MM.1S (cell line): ENCODE results near the gene PRKCH.

ENCODE experiments used
- DNase-seq: peaks from one replicate; pipeline ENCODE4 v3.0.0-alpha.2; 2015
- H2AFZ ChIP-seq: fragments of 300-600 bp; sonication (generic); 2 replicates; pipeline ENCODE4 v1.6.0; 2016; ENCODE audit warnings: antibody characterized with exemption, low read length
- H3F3A ChIP-seq: fragments of 300-600 bp; sonication (generic); 2 replicates; pipeline ENCODE4 v1.6.1; 2016; ENCODE audit warnings: mild to moderate bottlenecking, antibody characterized with exemption, low read length, moderate library complexity, mixed read lengths; ENCODE audit not compliant: insufficient read depth
- H3K27ac ChIP-seq: fragments of 300-600 bp; sonication (generic); 2 replicates; pipeline ENCODE4 v1.5.1; 2016; ENCODE audit warnings: mild to moderate bottlenecking, low read length
- H3K27me3 ChIP-seq: fragments of 300-600 bp; sonication (generic); replicated peaks from 2 replicates; pipeline ENCODE4 v1.6.0; 2016; ENCODE audit warnings: low read length; ENCODE audit not compliant: insufficient read depth
- H3K36me3 ChIP-seq: fragments of 300-600 bp; sonication (generic); replicated peaks from 2 replicates; pipeline ENCODE4 v1.6.1; 2016; ENCODE audit warnings: mild to moderate bottlenecking, low read length, mixed read lengths; ENCODE audit not compliant: insufficient read depth
- H3K4me1 ChIP-seq: fragments of 300-600 bp; sonication (generic); 2 replicates; pipeline ENCODE4 v1.6.1; 2016; ENCODE audit warnings: low read length, mixed read lengths
- H3K4me2 ChIP-seq: fragments of 300-600 bp; sonication (generic); 2 replicates; pipeline ENCODE4 v1.6.0; 2016; ENCODE audit warnings: low read depth, low read length
- H3K4me3 ChIP-seq: fragments of 300-600 bp; sonication (generic); 2 replicates; pipeline ENCODE4 v1.5.1; 2016; ENCODE audit warnings: low read length, mixed read lengths
- H3K79me2 ChIP-seq: fragments of 300-600 bp; sonication (generic); 2 replicates; pipeline ENCODE4 v1.6.1; 2016; ENCODE audit warnings: mixed run types, low read length, mixed read lengths
- H3K9ac ChIP-seq: fragments of 300-600 bp; sonication (generic); 2 replicates; pipeline ENCODE4 v1.6.1; 2016; ENCODE audit warnings: low read length, mixed read lengths
- H3K9me2 ChIP-seq: fragments of 300-600 bp; sonication (generic); replicated peaks from 2 replicates; pipeline ENCODE4 v1.6.1; 2016; ENCODE audit warnings: mild to moderate bottlenecking, low read length, mixed read lengths; ENCODE audit not compliant: insufficient read depth
- H3K9me3 ChIP-seq: fragments of 300-600 bp; sonication (generic); replicated peaks from 2 replicates; pipeline ENCODE4 v1.6.1; 2016; ENCODE audit warnings: mild to moderate bottlenecking, low read length, mixed read lengths; ENCODE audit not compliant: insufficient read depth
- H4K20me1 ChIP-seq: fragments of 300-600 bp; sonication (generic); 2 replicates; pipeline ENCODE4 v1.6.1; 2016; ENCODE audit warnings: mild to moderate bottlenecking, low read length, moderate library complexity, mixed read lengths; ENCODE audit not compliant: insufficient read depth
- CTCF ChIP-seq: fragments of 300-600 bp; sonication (generic); IDR thresholded peaks from 2 replicates; pipeline ENCODE4 v1.5.1; 2016; ENCODE audit warnings: antibody characterized with exemption, low read length, mixed read lengths
- EZH2 ChIP-seq: fragments of 300-600 bp; sonication (generic); optimal IDR thresholded peaks from 2 replicates; pipeline ENCODE3; 2017; ENCODE audit warnings: low read depth, mild to moderate bottlenecking, antibody characterized with exemption, low read length, mixed read lengths
- EZH2phosphoT487 ChIP-seq: fragments of 300-600 bp; sonication (generic); IDR thresholded peaks from 2 replicates; pipeline ENCODE4 v1.6.1; 2018; ENCODE audit warnings: antibody characterized with exemption, low read length

Gene PRKCH

DNA sequence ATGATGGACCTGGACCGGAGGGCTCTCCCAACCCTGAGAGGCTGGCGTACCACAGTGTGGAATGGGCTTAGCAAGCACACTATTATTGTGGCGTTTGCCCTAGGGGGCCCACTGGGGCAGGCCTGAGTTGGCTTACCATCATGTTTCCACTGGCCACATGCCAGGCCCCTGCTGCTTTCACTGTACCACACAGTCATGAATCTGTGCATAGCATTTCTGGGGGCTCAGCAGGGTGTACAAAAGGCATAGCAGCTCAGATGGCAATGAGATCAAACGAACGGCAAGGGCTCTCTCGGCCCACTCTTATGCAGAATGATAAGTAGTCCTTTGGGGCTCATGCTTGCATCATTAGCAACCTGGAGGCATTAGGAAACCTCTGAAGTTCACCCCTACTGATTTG lies 236.9 kb downstream of the PRKCH start:
- Histone ChIP-seq H3K9me3 (no peaks in the 10 kb centered on the region), H3K4me3 (no peak overlapping the region), H4K20me1 (no peaks in the 10 kb centered on the region), H3K4me2 (no peak overlapping the region), H3K79me2 (no peaks in the 10 kb centered on the region), H3K27me3 (no peaks in the 10 kb centered on the region), H3K4me1 (no peaks in the 10 kb centered on the region), H3F3A (no peaks in the 10 kb centered on the region), H3K27ac (no peak overlapping the region), H2AFZ (no peak overlapping the region), H3K9ac (no peak overlapping the region), H3K9me2 (no peaks in the 10 kb centered on the region), H3K36me3 (no peaks in the 10 kb centered on the region)
- no peak for DNase-seq
- no peak for TF ChIP-seq CTCF
- no peak for TF ChIP-seq EZH2
- TF ChIP-seq EZH2phosphoT487: no peak

GRCh38 chr14:61559641-61560201 lies 238.3 kb downstream of the PRKCH start:
- no peaks in the 10 kb centered on the region for H3K9me3 ChIP-seq
- H4K20me1 ChIP-seq: no peaks in the 10 kb centered on the region
- no peaks in the 10 kb centered on the region for H3K27me3 ChIP-seq
- no peak overlapping the region for H3K4me3 ChIP-seq
- no peaks in the 10 kb centered on the region for H3K79me2 ChIP-seq
- H3F3A ChIP-seq: no peaks in the 10 kb centered on the region
- no peak overlapping the region for H3K9ac ChIP-seq
- TF ChIP-seq CTCF (no peak), EZH2phosphoT487 (no peak), EZH2 (no peak)
- H3K4me2 ChIP-seq: no peak overlapping the region
- no peaks in the 10 kb centered on the region for H3K36me3 ChIP-seq
- no peaks in the 10 kb centered on the region for H3K9me2 ChIP-seq
- H2AFZ ChIP-seq: no peak overlapping the region
- no peaks in the 10 kb centered on the region for H3K4me1 ChIP-seq
- no peak for DNase-seq
- no peak overlapping the region for H3K27ac ChIP-seq

DNA sequence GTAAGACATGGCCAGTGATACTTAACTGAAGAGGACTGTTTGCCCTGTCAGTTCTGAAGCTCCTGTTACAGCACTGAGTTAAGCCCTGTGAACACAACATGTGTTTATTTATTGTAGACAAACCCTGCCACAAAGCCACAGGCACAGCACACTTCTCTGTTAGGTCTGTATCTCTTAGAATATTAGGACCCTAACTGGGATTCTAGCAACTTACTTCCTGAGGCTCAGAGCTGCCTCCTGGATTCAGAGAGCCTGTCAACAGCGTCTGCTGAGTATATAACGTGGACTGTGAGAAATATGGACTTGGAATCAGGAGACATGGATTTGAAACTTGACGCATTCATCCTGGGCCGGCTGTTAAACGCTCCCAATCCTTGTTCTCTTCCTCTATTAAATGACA lies 238.9 kb downstream of the PRKCH start:
- TF ChIP-seq CTCF (no peak), EZH2 (no peak), EZH2phosphoT487 (no peak)
- H3K36me3 ChIP-seq: no peaks in the 10 kb centered on the region
- H3K4me3 ChIP-seq: no peak overlapping the region
- H2AFZ ChIP-seq: no peak overlapping the region
- H3K9me2 ChIP-seq: no peaks in the 10 kb centered on the region
- H3K27me3 ChIP-seq: no peaks in the 10 kb centered on the region
- H3K4me1 ChIP-seq: no peaks in the 10 kb centered on the region
- H3K79me2 ChIP-seq: no peaks in the 10 kb centered on the region
- H3K27ac ChIP-seq: no peak overlapping the region
- H3K9me3 ChIP-seq: no peaks in the 10 kb centered on the region
- no peak for DNase-seq
- H3K4me2 ChIP-seq: no peak overlapping the region
- no peak overlapping the region for H3K9ac ChIP-seq
- no peaks in the 10 kb centered on the region for H3F3A ChIP-seq
- H4K20me1 ChIP-seq: no peaks in the 10 kb centered on the region
